Jurkat, Clone E6-1 (cell line): ENCODE measurements around the gene WWC1.

ENCODE experiments used
- DNase-seq: peaks from one replicate; pipeline ENCODE4 v3.0.0-alpha.2; 2011; ENCODE audit warnings: low read depth, low spot score
- H3K4me3 ChIP-seq: 2 replicates; pipeline ENCODE4 v1.5.1; 2011; ENCODE audit warnings: mild to moderate bottlenecking, low read length, control low read depth, moderate library complexity

Gene WWC1

GRCh38 chr5:168378741-168379140 is 87.3 kb downstream of the WWC1 start:
- no peak for DNase-seq
- H3K4me3 ChIP-seq: no peak overlapping the region

DNA sequence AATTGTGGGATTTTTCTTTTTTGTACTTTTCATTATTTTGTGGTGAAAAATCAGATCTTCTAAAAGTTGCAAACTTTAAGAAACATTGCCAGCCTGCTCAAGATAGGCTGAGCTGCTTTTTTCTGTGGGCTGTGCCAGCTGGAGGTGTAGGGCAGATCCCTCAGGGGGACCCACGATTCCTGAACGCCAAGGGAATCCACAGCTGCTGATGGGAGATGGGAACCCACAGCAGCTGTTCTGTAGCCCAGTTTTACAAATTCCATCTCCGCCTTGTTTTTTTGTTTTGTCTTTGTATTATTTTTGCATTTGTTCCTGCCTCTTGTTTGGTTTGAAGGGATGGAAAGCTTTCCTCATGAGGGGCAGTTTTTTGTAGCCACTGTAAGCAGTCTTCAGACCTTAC is 91.0 kb downstream of the WWC1 start:
- no peak overlapping the region for H3K4me3 ChIP-seq
- DNase-seq: no peak

- no peak for DNase-seq
- H3K4me3 ChIP-seq: no peak overlapping the region
These were observed 99.0 kb downstream of the WWC1 start for GRCh38 chr5:168390491-168390890.

GRCh38 chr5:168393773-168394172 is 102.3 kb downstream of the WWC1 start:
- no peak overlapping the region for H3K4me3 ChIP-seq
- DNase-seq: no peak

- no peak for DNase-seq
- H3K4me3 ChIP-seq: no peak overlapping the region
These were observed 109.2 kb downstream of the WWC1 start for GRCh38 chr5:168400429-168401220.

- no peak for DNase-seq
These were observed 109.8 kb downstream of the WWC1 start for GRCh38 chr5:168401226-168401625.

DNA sequence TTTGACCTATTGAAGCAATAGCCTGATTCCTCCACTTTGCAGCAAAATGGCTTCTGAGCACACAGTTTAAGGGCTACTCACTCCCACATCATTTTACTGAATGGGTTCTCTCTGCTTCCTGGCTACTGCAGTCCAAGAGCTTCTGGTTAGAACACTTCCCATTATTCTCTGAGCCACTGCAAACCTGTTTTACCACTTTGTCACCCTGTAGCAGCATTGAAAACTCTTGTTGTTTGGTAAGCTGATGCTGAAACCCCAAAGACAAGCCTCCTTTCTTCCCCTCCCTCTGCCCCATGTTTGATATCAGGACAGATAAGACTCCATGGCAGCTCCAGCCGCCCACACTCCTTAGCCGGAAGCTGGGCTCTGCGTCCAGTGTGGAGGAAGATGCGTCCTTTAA is 110.4 kb downstream of the WWC1 start:
- no peak for DNase-seq
- no peak overlapping the region for H3K4me3 ChIP-seq

More at GRCh38 chr5:168401226-168401625, 109.8 kb downstream of the WWC1 start:
- H3K4me3 ChIP-seq: no peak overlapping the region

GRCh38 chr5:168404365-168404764 is 112.9 kb downstream of the WWC1 start:
- no peak overlapping the region for H3K4me3 ChIP-seq
- no peak for DNase-seq

DNA sequence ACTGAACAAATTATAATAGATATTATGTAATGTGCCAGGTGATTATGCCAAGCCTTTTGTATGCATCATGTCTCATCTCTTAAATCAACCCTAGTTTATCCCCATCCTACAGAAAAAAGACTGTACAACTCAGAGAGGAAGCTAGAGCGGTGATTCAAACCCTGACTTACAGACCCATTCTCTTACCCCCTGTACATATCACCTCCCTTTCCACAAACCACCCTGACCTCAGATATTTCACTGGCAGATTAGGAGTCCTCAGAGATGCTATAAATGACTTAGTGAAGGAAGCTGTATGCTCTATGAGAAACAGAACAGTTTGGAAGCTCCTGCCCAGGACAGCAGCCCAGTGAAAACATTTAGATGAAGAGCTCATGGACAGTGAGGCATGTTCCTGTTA is 115.8 kb downstream of the WWC1 start:
- no peak for DNase-seq
- H3K4me3 ChIP-seq: no peak overlapping the region

GRCh38 chr5:168408561-168409305 is 117.3 kb downstream of the WWC1 start:
- H3K4me3 ChIP-seq: no peak overlapping the region
- DNase-seq: no peak

- peak; percentile 60 for DNase-seq
- peak overlapping the region; percentile 2; the same call in 1 of the 2 replicates for H3K4me3 ChIP-seq
These were observed 118.4 kb downstream of the WWC1 start for GRCh38 chr5:168409591-168410458.

DNA sequence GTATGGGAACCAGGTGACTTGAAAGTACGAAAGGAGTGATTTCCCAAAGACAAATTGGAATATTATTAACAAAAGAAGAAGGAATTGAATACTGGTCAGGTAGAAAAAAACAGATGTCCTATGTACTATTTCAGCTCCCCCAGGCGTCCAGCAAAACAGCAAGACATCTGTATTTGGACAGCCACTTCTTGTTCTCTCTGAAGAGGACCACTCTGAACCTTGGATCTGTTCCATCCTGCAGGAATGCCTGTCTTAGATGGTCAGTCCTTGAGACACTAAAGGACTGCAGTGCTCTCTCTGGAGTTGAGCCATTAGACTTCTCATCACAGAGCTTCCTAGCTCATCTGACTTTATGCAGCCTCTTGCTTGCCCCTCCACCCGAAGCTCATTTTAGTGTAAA is 120.4 kb downstream of the WWC1 start:
- no peak overlapping the region for H3K4me3 ChIP-seq
- DNase-seq: no peak

GRCh38 chr5:168413062-168413461 is 121.6 kb downstream of the WWC1 start:
- H3K4me3 ChIP-seq: no peak overlapping the region
- DNase-seq: no peak

DNA sequence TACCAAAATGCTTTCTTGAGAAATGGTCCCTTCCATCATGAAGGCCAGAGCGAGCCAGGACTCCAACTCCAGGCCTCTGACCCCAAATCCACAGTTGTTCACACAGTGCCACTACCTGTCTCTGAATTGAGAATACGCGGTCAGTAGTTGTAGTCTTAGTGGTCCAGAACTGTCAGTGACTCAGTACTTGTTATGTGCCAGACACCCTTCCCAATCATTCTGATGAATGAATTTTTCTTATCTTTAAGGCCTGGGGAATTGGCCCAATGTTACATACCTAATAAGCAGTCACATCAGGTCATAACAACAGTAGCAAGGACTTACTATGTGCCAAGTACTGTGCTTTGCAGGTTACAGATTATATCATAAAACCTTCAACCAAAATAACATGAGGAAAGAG is 122.2 kb downstream of the WWC1 start:
- no peak for DNase-seq
- no peak overlapping the region for H3K4me3 ChIP-seq

- no peak overlapping the region for H3K4me3 ChIP-seq
- DNase-seq: no peak
These were observed 124.0 kb downstream of the WWC1 start for GRCh38 chr5:168415401-168415800.

- DNase-seq: no peak
- no peak overlapping the region for H3K4me3 ChIP-seq
These were observed 124.5 kb downstream of the WWC1 start for GRCh38 chr5:168415971-168416370.

GRCh38 chr5:168417731-168418429 is 126.4 kb downstream of the WWC1 start:
- DNase-seq: no peak

GRCh38 chr5:168420461-168420860 is 129.0 kb downstream of the WWC1 start:
- no peak overlapping the region for H3K4me3 ChIP-seq
- DNase-seq: no peak

More at GRCh38 chr5:168417731-168418429, 126.4 kb downstream of the WWC1 start:
- H3K4me3 ChIP-seq: no peak overlapping the region

GRCh38 chr5:168422431-168422830 is 131.0 kb downstream of the WWC1 start:
- DNase-seq: no peak

More at GRCh38 chr5:168422431-168422830, 131.0 kb downstream of the WWC1 start:
- no peak overlapping the region for H3K4me3 ChIP-seq
